Adrenal gland (tissue), 5 donors: ENCODE results near the gene IPPK.

Experiments used
- POLR2A ChIP-seq, 2 donors: fragments of 450-650 bp; IDR thresholded peaks; one replicate each; pipeline ENCODE4 v1.6.1; 2017; ENCODE audit warnings: antibody characterized with exemption in 2 of 2, mild to moderate bottlenecking in 2 of 2, moderate library complexity in 1 of 2
- TF ChIP-seq, protein P1 (sequence below), 6 experiments: fragments of 450-650 bp in 4 of 6; fragments of 200-600 bp in 2 of 6; sonication (generic) in 1 of 6; IDR thresholded peaks; 1 replicate in 5 of 6; 2 replicates in 1 of 6; pipeline versions ENCODE4 v1.5.1 to v1.8.0; 2016 to 2021; ENCODE audit warnings: antibody characterized with exemption in 6 of 6, mild to moderate bottlenecking in 2 of 6, moderate library complexity in 1 of 6
- donor health status: DM: no; HTN: no; CAD: no.

DNA sequence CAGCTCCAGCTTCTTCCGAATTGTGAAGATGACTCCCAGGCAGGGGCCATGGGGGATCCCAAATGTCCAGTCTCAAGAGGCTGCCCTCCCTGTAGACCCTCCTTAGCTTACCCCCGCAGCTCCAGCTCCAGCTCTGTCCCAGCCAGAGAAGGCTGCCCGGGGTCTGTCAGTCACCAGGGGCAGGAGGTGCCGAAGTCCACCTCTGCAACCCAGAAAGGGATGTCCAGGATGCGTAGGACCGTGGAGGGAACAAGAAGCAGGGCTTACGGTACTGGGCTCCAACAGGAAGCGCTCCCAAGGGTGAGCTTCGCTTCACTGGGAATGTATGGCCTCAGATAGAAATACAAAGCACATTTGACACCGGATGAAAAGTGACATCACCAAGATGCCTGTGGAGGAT, 6.0 kb downstream of the IPPK start:
- TF ChIP-seq, protein P1, sequence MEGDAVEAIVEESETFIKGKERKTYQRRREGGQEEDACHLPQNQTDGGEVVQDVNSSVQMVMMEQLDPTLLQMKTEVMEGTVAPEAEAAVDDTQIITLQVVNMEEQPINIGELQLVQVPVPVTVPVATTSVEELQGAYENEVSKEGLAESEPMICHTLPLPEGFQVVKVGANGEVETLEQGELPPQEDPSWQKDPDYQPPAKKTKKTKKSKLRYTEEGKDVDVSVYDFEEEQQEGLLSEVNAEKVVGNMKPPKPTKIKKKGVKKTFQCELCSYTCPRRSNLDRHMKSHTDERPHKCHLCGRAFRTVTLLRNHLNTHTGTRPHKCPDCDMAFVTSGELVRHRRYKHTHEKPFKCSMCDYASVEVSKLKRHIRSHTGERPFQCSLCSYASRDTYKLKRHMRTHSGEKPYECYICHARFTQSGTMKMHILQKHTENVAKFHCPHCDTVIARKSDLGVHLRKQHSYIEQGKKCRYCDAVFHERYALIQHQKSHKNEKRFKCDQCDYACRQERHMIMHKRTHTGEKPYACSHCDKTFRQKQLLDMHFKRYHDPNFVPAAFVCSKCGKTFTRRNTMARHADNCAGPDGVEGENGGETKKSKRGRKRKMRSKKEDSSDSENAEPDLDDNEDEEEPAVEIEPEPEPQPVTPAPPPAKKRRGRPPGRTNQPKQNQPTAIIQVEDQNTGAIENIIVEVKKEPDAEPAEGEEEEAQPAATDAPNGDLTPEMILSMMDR (IDR thresholded peaks at IDR 0.05): no peak
- no peak for TF ChIP-seq POLR2A (IDR thresholded peaks at IDR 0.05)
